Brain microvascular endothelial cell (primary cell): ENCODE data around the gene PLD4.

Experiments
- DNase-seq: peaks from one replicate; pipeline ENCODE4 v3.0.0-alpha.2; 2020
- H3K27ac ChIP-seq: fragments of 250-450 bp; sonication (Bioruptor Pico); 2 replicates; pipeline ENCODE4 v1.5.1; 2020; ENCODE audit warnings: mild to moderate bottlenecking, moderate library complexity
- H3K27me3 ChIP-seq: fragments of 250-450 bp; sonication (Bioruptor Pico); replicated peaks from 2 replicates; pipeline ENCODE4 v1.5.1; 2020; ENCODE audit warnings: mild to moderate bottlenecking
- H3K36me3 ChIP-seq: fragments of 250-450 bp; sonication (Bioruptor Pico); replicated peaks from 2 replicates; pipeline ENCODE4 v1.5.1; 2020; ENCODE audit warnings: mild to moderate bottlenecking
- H3K4me3 ChIP-seq: 2 replicates; pipeline ENCODE4 v1.5.1; 2011; ENCODE audit warnings: low read depth, mild to moderate bottlenecking, control low read depth, low read length, moderate library complexity
- in situ Hi-C: cut with HindIII; loops from 2 replicates; pipeline ENCODE4 v1.10.0; 2017; ENCODE audit warnings: low sequenced_read_pairs, low pct_ligation_motif_present
- TF ChIP-seq, protein P1 (sequence below): IDR thresholded peaks from 2 replicates; pipeline ENCODE4 v1.5.1; 2011; ENCODE audit warnings: low read depth, mild to moderate bottlenecking, moderate library complexity, low read length, control low read depth, inconsistent platforms; ENCODE audit errors: missing control alignments

Gene PLD4

DNA sequence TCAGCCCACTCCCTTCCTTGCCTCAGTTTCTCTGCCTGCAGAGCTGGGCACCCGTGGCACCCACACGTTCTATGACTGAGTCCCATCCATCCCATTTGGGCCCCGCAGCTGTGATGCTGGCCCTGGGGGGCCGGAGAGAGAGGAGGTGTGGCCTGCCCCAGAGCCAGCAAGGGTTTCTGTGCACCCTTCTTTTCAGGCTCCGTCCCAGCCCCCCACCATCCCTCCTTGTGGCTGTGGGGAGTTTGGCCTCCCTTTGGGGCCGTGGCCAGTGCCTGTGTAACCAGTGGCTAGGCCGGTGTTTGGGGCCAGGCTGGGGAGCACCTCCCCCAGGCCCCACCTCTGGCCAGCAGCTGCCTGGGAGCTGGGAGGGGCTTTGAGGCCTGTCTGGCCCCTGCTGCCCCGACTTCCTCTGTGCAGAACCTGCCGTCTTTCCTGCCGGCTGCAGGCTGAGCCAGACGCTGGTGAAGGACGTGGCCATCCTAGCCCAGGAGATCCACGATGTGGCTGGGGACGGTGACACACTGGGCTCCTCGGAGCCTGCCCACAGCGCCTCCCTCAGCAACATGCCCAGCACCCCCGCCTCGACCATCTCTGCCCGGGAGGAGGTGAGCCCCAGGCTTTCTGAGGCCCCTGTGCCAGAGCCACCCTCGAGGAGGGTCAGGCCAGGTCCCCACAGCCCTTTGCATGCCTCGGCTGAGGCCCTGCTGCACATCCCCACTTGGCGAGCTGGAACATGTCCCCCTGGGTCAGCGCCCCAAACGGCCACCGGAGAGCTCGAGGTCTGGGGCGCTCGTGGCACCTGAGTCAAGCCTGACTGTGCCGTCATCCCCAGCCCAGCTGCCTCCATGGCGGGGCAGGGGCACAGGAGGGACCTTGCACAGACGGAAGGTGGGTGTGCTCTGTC is 31.9 kb upstream of the PLD4 start:
- no peak for DNase-seq
- Histone ChIP-seq H3K4me3 (no peak overlapping the region), H3K36me3 (peaks cover 23% of the 10 kb centered on the region), H3K27ac (no peak overlapping the region), H3K27me3 (no peaks in the 10 kb centered on the region)
- in situ Hi-C loops: no loop called here
- TF ChIP-seq, protein P1, sequence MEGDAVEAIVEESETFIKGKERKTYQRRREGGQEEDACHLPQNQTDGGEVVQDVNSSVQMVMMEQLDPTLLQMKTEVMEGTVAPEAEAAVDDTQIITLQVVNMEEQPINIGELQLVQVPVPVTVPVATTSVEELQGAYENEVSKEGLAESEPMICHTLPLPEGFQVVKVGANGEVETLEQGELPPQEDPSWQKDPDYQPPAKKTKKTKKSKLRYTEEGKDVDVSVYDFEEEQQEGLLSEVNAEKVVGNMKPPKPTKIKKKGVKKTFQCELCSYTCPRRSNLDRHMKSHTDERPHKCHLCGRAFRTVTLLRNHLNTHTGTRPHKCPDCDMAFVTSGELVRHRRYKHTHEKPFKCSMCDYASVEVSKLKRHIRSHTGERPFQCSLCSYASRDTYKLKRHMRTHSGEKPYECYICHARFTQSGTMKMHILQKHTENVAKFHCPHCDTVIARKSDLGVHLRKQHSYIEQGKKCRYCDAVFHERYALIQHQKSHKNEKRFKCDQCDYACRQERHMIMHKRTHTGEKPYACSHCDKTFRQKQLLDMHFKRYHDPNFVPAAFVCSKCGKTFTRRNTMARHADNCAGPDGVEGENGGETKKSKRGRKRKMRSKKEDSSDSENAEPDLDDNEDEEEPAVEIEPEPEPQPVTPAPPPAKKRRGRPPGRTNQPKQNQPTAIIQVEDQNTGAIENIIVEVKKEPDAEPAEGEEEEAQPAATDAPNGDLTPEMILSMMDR: no peak

DNA sequence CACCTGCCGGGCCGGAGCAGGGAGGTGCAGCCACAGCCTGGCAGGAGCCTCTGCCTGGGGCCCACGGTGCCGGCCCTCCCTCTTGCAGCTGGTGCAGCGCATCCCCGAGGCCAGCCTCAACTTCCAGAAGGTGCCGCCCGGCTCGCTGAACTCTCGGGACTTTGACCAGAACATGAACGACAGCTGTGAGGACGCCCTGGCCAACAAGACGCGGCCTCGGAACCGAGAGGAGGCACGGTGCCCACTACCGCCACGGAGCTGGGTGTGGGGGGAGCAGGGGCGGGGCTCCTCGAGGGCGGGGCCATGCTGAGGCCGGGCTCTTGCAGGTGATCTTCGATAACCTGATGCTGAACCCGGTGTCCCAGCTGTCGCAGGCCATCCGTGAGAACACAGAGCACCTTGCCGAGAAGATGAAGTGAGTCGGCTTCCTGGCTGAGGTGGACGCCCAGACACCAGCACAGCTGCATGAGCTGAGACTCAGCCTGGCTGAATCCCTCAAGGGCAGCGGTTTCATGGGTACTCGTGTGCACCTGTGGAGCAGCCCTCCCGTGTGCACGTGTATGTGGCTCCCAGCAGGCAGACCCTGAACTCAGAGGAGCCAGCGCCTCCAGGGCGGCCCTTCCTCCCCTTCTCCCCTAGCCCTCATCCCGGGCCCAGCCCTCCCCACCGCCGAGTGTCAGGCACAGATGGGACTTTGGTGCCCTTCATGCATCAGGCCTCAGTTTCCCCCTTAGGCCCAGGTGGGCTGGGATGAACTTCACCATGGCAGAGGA is 31.1 kb upstream of the PLD4 start:
- TF ChIP-seq, protein P1: no peak
- Histone ChIP-seq H3K4me3 (no peak overlapping the region), H3K27me3 (no peaks in the 10 kb centered on the region), H3K27ac (no peak overlapping the region), H3K36me3 (peaks cover 18% of the 10 kb centered on the region)
- no peak for DNase-seq
- in situ Hi-C loops: no loop called here

DNA sequence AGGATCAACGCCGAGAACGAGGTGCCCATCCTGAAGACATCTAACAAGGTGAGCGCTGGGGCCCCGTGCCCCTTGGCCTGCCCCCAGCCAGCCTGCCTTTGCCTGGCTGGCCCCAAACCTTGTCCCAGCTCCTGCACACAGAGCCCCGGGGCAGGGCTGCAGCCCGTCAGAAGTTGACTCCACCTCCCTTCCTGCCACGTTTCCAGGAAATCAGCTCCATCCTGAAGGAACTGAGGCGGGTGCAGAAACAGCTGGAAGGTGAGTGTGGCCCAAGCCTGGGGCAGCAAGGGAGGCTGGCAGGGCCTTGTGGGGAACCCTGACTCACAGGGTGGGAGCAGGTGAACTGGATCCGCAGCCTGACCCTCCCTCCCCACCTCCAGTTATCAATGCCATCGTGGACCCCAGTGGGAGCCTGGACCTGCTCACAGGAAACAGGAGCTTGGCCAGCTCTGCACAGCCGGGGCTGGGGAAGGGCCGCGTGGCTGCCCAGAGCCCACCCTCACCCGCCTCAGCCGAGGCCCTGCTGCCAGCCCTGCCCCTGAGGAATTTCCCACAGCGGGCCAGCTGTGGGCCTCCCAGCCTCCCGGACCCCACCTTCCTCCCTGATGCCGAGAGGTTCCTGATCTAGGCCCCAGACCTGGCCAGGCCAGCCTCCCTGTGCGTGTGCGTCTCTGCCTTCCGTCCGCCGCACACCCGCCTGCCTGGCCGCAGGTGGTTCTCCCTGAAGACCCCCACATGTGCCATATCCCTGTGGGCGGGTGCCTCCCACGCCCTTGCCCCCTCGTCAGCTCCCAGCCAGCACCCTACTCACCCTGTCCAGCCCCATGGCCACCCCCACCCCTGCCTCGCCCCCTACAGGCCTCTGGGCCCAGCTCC is 30.1 kb upstream of the PLD4 start:
- in situ Hi-C loops: no loop called here
- no peak for DNase-seq
- Histone ChIP-seq H3K36me3 (peaks cover 12% of the 10 kb centered on the region), H3K27me3 (no peaks in the 10 kb centered on the region), H3K4me3 (no peak overlapping the region), H3K27ac (no peak overlapping the region)
- TF ChIP-seq, protein P1: no peak

DNA sequence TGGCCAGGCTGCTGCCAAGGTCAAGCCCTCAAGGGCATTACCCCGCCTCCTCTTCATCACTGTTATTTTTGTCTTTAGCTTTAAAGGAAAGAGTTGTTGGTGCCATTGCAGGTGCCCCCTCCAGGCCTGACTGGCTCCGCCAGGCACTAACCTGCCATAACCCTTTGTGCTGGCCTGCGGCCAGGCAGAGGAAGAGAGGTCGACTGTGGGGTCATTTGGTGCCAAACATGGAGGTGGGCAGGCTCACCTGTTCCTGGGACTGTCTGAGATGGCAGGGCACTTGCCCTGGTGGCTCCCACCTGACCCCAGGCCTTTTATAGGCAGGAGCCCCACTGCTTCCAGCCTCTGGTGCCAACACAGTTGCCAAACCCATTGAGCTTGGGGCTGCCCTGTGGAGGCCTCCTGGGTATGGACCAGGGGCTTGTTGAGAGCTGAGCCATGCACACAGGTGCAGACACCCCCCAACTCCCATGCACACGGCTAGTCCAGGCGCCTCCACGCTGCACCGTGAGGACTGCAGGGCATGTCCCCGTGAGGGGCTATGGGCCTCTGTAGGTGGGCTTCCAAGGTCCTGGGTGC is 29.4 kb upstream of the PLD4 start:
- no peak for DNase-seq
- H3K27ac ChIP-seq: no peak overlapping the region
- H3K27me3 ChIP-seq: no peaks in the 10 kb centered on the region
- peaks cover 12% of the 10 kb centered on the region for H3K36me3 ChIP-seq
- in situ Hi-C loops: no loop called here
- TF ChIP-seq, protein P1: no peak
- no peak overlapping the region for H3K4me3 ChIP-seq
